PC-9 (cell line): ENCODE data around the gene CDC27.

ENCODE experiments used
- EZH2 ChIP-seq: fragments of 200-600 bp; sonication (generic); IDR thresholded peaks from 2 replicates; pipeline ENCODE4 v1.8.0; 2017; ENCODE audit warnings: antibody characterized with exemption, low read depth
- TF ChIP-seq, protein P1 (sequence below): fragments of 200-600 bp; sonication (generic); conservative IDR thresholded peaks from 2 replicates; pipeline ENCODE4 v1.6.1; 2017; ENCODE audit warnings: mixed run types, antibody characterized with exemption, mild to moderate bottlenecking, moderate library complexity

DNA sequence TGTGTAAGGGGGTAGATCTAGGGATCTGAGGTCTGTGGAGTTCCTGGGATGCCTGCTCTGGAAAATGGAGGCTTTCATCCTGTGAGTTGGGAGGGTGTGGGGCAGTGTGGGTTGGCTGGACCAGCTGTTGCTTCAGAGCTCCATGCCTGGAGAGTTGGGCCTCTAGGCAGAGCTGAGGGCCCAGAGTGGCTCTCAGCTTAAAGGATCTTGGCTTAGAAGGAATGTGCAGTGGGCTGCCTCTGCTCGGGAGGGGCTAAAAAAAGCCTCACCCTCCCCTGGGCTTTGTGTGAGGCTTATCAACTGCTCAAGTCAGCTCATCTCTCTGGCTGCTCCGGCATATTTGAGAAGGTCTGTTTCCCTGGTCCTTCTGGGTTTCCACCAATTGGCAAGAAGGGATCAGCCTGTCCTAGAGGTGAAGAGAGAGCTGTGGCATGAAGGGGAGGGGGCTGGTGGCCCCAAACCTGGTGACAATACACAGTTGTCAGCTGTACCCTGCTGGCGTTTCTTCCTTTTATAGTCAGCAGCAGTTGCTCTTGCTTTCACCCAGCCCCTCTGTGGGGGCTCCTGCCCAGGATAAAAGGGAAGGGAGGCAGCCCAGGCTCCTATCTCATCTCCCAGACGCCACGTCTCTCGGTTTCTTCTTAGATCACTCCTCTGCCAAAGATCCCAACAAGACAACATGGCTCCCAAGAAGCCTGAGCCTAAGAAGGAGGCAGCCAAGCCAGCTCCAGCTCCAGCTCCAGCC, 19.8 kb upstream of the CDC27 start, which contains the start of gene MYL4:
- TF ChIP-seq, protein P1, sequence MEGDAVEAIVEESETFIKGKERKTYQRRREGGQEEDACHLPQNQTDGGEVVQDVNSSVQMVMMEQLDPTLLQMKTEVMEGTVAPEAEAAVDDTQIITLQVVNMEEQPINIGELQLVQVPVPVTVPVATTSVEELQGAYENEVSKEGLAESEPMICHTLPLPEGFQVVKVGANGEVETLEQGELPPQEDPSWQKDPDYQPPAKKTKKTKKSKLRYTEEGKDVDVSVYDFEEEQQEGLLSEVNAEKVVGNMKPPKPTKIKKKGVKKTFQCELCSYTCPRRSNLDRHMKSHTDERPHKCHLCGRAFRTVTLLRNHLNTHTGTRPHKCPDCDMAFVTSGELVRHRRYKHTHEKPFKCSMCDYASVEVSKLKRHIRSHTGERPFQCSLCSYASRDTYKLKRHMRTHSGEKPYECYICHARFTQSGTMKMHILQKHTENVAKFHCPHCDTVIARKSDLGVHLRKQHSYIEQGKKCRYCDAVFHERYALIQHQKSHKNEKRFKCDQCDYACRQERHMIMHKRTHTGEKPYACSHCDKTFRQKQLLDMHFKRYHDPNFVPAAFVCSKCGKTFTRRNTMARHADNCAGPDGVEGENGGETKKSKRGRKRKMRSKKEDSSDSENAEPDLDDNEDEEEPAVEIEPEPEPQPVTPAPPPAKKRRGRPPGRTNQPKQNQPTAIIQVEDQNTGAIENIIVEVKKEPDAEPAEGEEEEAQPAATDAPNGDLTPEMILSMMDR = no peak
- no peak for TF ChIP-seq EZH2
